Omental fat pad (tissue), 4 donors: ENCODE results near the gene SLC7A1. TPM values are rescaled to one million over a fixed set of nuclear protein-coding genes. Genes with fewer than 3 reads are reported as not detected.

Source experiments
- ATAC-seq: fragments of 150-250 bp; one replicate; pipeline ENCODE4 v1.9.1; 2016; ENCODE audit warnings: mild to moderate bottlenecking, moderate library complexity; ENCODE audit not compliant: low FRiP score
- DNase-seq: peaks from one replicate; pipeline ENCODE4 v3.0.0-alpha.2; 2019; ENCODE audit warnings: low spot score
- CTCF ChIP-seq, 3 donors: fragments of 450-650 bp; IDR thresholded peaks; one replicate each; pipeline ENCODE4 v1.5.1; 2016 to 2017; ENCODE audit warnings: antibody characterized with exemption in 3 of 3, mild to moderate bottlenecking in 3 of 3, moderate library complexity in 2 of 3
- total RNA-seq, 4 donors: library from RNA; depleted of rRNA; stranded (reverse); fragments of >200 nt; gene quantifications; one replicate each; pipeline ENCODE4 v1.1.0, GENCODE V29; 2016

Gene SLC7A1
- total RNA-seq, 4 donors from 2014 or later: 18.5 to 60.5 (median 25.8) TPM

DNA sequence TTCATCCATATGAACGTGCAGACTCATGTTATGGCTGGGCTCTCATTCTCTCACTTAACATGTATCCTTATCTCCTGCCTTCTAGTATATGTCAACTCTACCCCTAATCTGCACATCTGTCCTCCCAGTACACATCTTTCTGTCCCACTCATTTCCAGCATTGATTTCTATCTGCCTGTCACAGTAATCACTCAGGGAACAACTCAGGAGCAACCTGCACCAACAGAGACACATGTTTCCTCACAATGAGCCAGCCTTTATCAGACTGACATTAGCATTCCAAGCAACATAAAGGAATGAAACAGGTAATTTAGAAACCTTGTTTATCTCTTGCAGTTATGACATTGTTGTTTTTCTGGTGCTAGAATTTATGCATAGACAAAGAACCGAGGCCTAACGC lies 17.6 kb upstream of the SLC7A1 start:
- no peak for TF ChIP-seq CTCF (IDR thresholded peaks at IDR 0.05)
- no peak for DNase-seq
- no peak for ATAC-seq

DNA sequence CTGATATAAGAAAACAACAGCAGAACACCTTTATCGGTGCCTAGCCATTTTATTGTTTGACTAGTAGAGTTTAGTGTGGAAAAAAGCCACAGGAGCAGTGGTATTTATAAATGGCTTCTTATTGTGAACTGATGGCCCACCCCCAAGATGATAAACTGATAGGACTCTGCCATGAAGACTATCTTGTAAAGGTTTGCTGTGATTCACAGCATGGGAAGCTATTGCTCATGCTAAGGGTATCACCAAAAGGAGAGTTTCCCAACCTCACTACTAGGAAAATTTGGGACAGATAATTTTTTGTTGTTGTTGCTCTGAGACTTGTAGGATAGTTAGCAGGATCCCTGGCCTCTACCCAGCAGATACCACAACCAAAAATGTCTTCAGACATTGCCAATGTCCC lies 12.0 kb upstream of the SLC7A1 start:
- DNase-seq (no peak), ATAC-seq (no peak)
- TF ChIP-seq CTCF (IDR thresholded peaks at IDR 0.05): no peak

DNA sequence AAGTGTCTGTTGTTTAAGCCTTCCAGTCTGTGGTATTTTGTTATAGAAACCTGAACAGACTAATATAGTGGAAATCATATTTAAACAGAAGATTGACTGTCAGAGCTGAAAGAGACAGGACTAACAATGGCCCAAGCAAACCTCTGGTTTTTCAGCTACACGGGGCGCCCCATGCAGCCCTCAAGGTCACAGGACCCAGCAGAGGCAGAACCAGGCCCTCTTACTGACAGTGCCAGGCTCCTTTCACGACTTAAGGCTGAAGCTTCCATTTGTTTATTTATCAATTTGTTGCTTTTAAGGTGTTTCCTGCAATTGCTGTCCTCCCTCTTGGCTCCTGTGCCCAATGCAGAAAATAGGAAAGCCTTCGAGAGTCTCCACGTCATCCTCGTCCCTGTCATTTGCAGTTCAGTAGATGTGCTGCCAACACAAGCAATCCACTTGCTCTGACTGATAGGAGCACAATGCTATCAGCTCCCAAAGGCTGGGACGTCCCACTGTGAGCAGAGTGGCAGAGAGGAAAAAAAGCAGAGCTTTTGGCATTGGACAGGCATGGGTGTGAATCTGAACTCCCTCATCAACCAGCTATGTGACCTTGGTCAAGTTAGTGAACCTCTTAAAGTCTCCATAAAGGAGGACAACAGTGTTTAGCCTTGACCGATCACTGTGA lies 10.5 kb upstream of the SLC7A1 start:
- no peak for TF ChIP-seq CTCF (IDR thresholded peaks at IDR 0.05)
- DNase-seq: no peak
- ATAC-seq: no peak

GRCh38 chr13:29598321-29598720 lies 2.8 kb upstream of the SLC7A1 start:
- DNase-seq: no peak
- no peak for ATAC-seq
- no peak for TF ChIP-seq CTCF (IDR thresholded peaks at IDR 0.05)

GRCh38 chr13:29597706-29598105 lies 2.2 kb upstream of the SLC7A1 start:
- TF ChIP-seq CTCF (IDR thresholded peaks at IDR 0.05): no peak
- DNase-seq: no peak

GRCh38 chr13:29597246-29597645 lies 1.8 kb upstream of the SLC7A1 start:
- DNase-seq: no peak
- no peak for ATAC-seq
- TF ChIP-seq CTCF (IDR thresholded peaks at IDR 0.05): no peak

More at GRCh38 chr13:29597706-29598105, 2.2 kb upstream of the SLC7A1 start:
- ATAC-seq: no peak

DNA sequence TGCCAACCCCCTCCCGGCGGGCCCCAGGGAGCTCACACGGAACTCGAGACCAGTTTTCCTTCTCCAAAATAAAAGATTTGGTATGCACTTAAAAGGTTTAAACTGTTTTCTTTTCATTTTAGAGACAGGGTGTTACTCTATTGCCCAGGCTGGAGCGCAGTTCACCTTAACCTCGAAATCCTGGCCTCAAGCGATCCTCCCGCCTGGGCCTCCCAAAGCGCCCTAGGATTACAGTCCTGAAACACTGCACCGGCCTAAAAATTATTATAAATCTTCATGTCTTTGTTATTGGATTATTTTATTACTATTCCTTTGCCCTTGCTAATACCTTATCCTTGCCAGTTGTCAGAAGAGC lies 553 bp upstream of the SLC7A1 start:
- DNase-seq (no peak), ATAC-seq (no peak)
- no peak for TF ChIP-seq CTCF (IDR thresholded peaks at IDR 0.05)
